Endothelial cell of umbilical vein (primary cell): Measurements from ENCODE around the gene RETSAT. TPM values are rescaled to one million over a fixed set of nuclear protein-coding genes. Genes with fewer than 3 reads are reported as not detected.

Source experiments
- BruUV-seq: library from RNA; stranded (reverse); fragments of 400-500 nt; replicated peaks from 2 replicates; lab custom pipeline; 2021; lab: Mats Ljungman, UMichigan
- CTCF ChIA-PET: fragments of 300-600, 350-600 bp; sonication (Branson Sonifier 250); formaldehyde crosslinking; loops from one replicate; lab custom pipeline; 2021; ENCODE audit warnings: antibody characterized with exemption, inconsistent platforms; lab: Charles Lee
- POLR2A ChIA-PET: fragments of 300-600, 350-600 bp; sonication (Branson Sonifier 250); formaldehyde crosslinking; loops from one replicate; lab custom pipeline; 2021; ENCODE audit warnings: antibody characterized with exemption, inconsistent platforms; lab: Charles Lee
- DNase-seq: peaks from one replicate; pipeline ENCODE4 v3.0.0-alpha.2; 2011; ENCODE audit warnings: low read depth, low spot score
- FAIRE-seq: peaks from 2 replicates; lab custom pipeline; 2011; peaks lifted over from hg19 to GRCh38; lab: Jason Lieb, UNC
- H2AFZ ChIP-seq: 2 replicates; pipeline ENCODE4 v1.6.0; 2012; ENCODE audit warnings: low read depth, low read length, control low read depth, inconsistent platforms
- H3K27ac ChIP-seq: 2 replicates; pipeline ENCODE4 v1.5.1; 2011; ENCODE audit warnings: low read depth, mild to moderate bottlenecking, control low read depth, low read length, moderate library complexity; ENCODE audit not compliant: insufficient read depth
- H3K27me3 ChIP-seq, 2 experiments: 2 replicates each; pipeline versions ENCODE4 v1.6.0 to v1.6.1; 2011; ENCODE audit warnings: low read length in 2 of 2, mixed read lengths in 1 of 2; ENCODE audit not compliant: control insufficient read depth in 2 of 2, insufficient read depth in 2 of 2
- H3K36me3 ChIP-seq, 2 experiments: 2 replicates in 1 of 2; 3 replicates in 1 of 2; pipeline ENCODE4 v1.5.1; 2011; ENCODE audit warnings: low read length in 2 of 2, mild to moderate bottlenecking in 1 of 2, moderate library complexity in 1 of 2; ENCODE audit not compliant: control insufficient read depth in 2 of 2, insufficient read depth in 2 of 2; ENCODE audit errors: extremely low read depth in 1 of 2
- H3K4me1 ChIP-seq: 3 replicates; pipeline ENCODE4 v1.5.1; 2011; ENCODE audit warnings: mild to moderate bottlenecking, low read length; ENCODE audit not compliant: control insufficient read depth, insufficient read depth; ENCODE audit errors: extremely low read depth
- H3K4me2 ChIP-seq: 2 replicates; pipeline ENCODE4 v1.6.1; 2011; ENCODE audit warnings: low read length, control low read depth, mixed read lengths; ENCODE audit not compliant: insufficient read depth
- H3K4me3 ChIP-seq, 3 experiments: fragments of 200-600 bp in 1 of 3; sonication (generic), shearing (Covaris generic) in 1 of 3; replicated peaks in 1 of 3; 2 replicates each; pipeline ENCODE4 v1.5.1; 2011 to 2016; ENCODE audit warnings: control low read depth in 3 of 3, low read length in 3 of 3, mild to moderate bottlenecking in 2 of 3, inconsistent platforms in 1 of 3, low read depth in 1 of 3, moderate library complexity in 1 of 3; ENCODE audit not compliant: insufficient read depth in 1 of 3
- H3K79me2 ChIP-seq: 2 replicates; pipeline ENCODE4 v1.6.0; 2012; ENCODE audit warnings: low read length, inconsistent platforms; ENCODE audit not compliant: control insufficient read depth, insufficient read depth
- H3K9ac ChIP-seq: replicated peaks from 2 replicates; pipeline ENCODE3; 2011; ENCODE audit warnings: low read length, control low read depth; ENCODE audit not compliant: insufficient read depth; ENCODE audit errors: extremely low read depth
- H3K9me1 ChIP-seq: replicated peaks from 3 replicates; pipeline ENCODE4 v1.6.0; 2011; ENCODE audit warnings: mild to moderate bottlenecking, low read length; ENCODE audit not compliant: control insufficient read depth, insufficient read depth; ENCODE audit errors: extremely low read depth
- H3K9me3 ChIP-seq: replicated peaks from 2 replicates; pipeline ENCODE4 v1.5.1; 2012; ENCODE audit warnings: low read length, inconsistent platforms; ENCODE audit not compliant: control insufficient read depth, insufficient read depth
- H4K20me1 ChIP-seq: replicated peaks from 2 replicates; pipeline ENCODE3; 2011; ENCODE audit warnings: mild to moderate bottlenecking, low read length; ENCODE audit not compliant: control insufficient read depth, insufficient read depth; ENCODE audit errors: extremely low read depth
- GATA2 ChIP-seq: IDR thresholded peaks from 2 replicates; pipeline ENCODE4 v1.7.0; 2011; ENCODE audit warnings: low read depth, mild to moderate bottlenecking, moderate library complexity, mixed read lengths, low read length; ENCODE audit not compliant: insufficient read length, insufficient read depth
- JUN ChIP-seq: IDR thresholded peaks from 2 replicates; pipeline ENCODE4 v1.6.1; 2011; ENCODE audit warnings: borderline replicate concordance, low read depth; ENCODE audit not compliant: insufficient read length, insufficient read depth
- POLR2A ChIP-seq: IDR thresholded peaks from 2 replicates; pipeline ENCODE4 v1.6.1; 2012; ENCODE audit warnings: low read depth, mild to moderate bottlenecking, control low read depth, low read length
- POLR2AphosphoS5 ChIP-seq: IDR thresholded peaks from 2 replicates; pipeline ENCODE4 v1.6.1; 2012; ENCODE audit warnings: low read depth, mild to moderate bottlenecking, control low read depth, low read length, moderate library complexity; ENCODE audit not compliant: insufficient read depth
- dilution Hi-C: fragments of 300-500 bp; cut with MboI; formaldehyde crosslinking; loops from one replicate; pipeline ENCODE4 v1.15.0; 2019; ENCODE audit warnings: low sequenced_read_pairs; ENCODE audit not compliant: extremely low pct_ligation_motif_present
- intact Hi-C: fragments of 100-400 bp; cut with micrococcal nuclease; formaldehyde crosslinking; loops from one replicate; pipeline ENCODE4 v1.10.0; 2022
- polyA plus RNA-seq, 4 experiments: library from polyadenylated mRNA; depleted of rRNA in 3 of 4; stranded (reverse) in 3 of 4; unstranded in 1 of 4; fragments of >200 nt; gene quantifications; 2 replicates each; pipeline versions ENCODE4 v1.2.1 to v1.2.3, GENCODE V29; 2011 to 2012; ENCODE audit warnings: missing spikeins in 1 of 4
- total RNA-seq: library from RNA; stranded (reverse); gene quantifications from 2 replicates; pipeline ENCODE4 v1.2.3, GENCODE V29; 2021

Gene RETSAT
- total and polyA plus RNA-seq, 2 donors (not counting 3 experiments of a cell fraction or from before 2014, with no cell fraction given), result 43.8 to 59.1 TPM

DNA sequence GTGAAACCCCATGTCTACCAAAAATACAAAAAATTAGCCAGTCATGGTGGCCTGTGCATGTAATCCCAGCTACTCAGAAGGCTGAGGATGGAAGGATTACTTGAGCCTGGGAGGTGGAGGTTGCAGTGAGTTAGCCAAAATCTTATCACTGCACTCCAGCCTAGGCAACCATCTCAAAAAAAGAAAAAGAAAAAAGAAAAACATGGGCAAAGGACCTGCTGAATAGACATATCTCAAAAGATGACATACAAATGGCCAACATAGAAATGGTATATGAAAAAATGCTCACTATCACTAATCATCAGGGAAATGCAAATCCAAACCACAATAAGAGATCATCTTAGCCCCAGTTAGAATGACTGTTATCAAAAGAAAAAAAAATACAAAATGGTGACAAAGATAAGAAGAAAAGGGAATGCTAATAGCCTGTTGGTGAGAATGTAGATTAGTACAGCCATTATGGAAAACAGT, 25.1 kb downstream of the RETSAT start:
- H3K9me1 ChIP-seq, result no peaks in the 10 kb centered on the region
- CTCF ChIA-PET, result no interaction called here

DNA sequence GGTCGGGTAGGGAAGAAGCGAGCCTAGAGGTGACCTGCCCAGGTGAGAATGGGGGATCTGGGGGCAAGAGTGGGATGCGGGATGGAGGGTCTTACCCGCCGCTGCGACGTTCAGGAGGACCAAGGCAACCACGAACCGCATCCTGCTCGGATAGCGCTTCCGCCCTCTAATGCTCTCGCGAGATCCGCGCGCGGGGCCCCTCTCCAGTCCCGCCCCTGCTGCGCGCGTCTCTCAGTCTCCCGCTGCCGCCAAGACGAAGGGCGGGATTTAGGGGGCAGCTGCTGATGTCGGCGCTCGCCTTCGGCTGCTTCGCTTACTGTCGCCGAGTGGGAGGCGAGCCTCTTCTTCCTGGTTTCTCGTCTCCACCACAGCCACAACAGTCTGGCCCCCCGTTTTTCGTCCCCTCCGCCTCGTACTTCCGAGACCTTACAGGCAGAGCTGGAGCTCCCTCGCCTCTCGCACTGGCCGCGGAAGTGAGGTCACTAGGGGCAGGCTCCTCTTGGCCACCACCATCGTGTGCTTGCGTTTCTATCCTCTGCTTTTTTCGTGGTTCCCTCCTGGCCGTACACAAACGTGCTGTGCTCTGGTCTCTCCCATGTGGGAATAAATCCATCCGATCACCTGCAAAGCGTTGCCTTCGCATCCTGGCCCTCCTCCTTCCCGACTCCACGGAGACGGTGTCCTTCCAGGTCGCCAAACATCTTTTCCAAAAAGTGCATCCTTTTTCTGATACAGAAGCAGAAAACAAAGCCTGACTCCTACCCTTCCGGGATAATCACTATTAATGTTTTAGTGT, 26.3 kb downstream of the RETSAT start, which contains the start of gene TGOLN2:
Gene TGOLN2 (minus strand): TSS at position 168 of the 796 bp plus-strand sequence. CDS start 27 bp downstream, at position 141.
- Histone ChIP-seq H3K27ac (peak within 1 kb of the TSS; percentile 86), H3K9me3 (no peaks in the 10 kb centered on the region), H2AFZ (peak within 1 kb of the TSS; percentile 91), H3K9me1 (no peaks in the 10 kb centered on the region), H3K36me3 (peaks cover 8 to 9% of the 10 kb centered on the region in 2 experiments), H3K4me3 (peak within 1 kb of the TSS; percentile 80 to 94 (median 82)), H3K4me1 (peaks cover 29% of the 10 kb centered on the region), H4K20me1 (peaks cover 4% of the 10 kb centered on the region), H3K79me2 (peaks cover 44% of the 10 kb centered on the region), H3K9ac (peak within 1 kb of the TSS; percentile 98), H3K27me3 (no peaks in the 10 kb centered on the region), H3K4me2 (peak within 1 kb of the TSS; percentile 99)
- peak; percentile 83 for FAIRE-seq
- peak; percentile 91 for DNase-seq
- CTCF ChIA-PET, result interaction anchor here (0.6 to 1.9 kb wide), 5 partner anchors 8 to 236 kb away, joined by 3 to 5 read pairs (median 3); partner anchors contain the start of genes ELMOD3 and RETSAT
- intact Hi-C loops (loop anchor here (1.0 to 5.0 kb wide), 3 partner anchors 26 to 224 kb away; partner anchors contain the start of genes ELMOD3, MAT2A and RETSAT), dilution Hi-C loops (no loop called here)
- BruUV-seq, result TSS peak; percentile 94
- no peak for TF ChIP-seq JUN
- peak; percentile 99 for TF ChIP-seq POLR2AphosphoS5
- TF ChIP-seq POLR2A, result peak; percentile 99
- POLR2A ChIA-PET, result interaction anchor here (0.7 to 1.5 kb wide), 5 partner anchors 26 to 288 kb away, joined by 6 to 8 read pairs (median 7); partner anchors contain the start of genes ELMOD3, MAT2A, RETSAT and USP39

More for the DNA sequence above, 25.1 kb downstream of the RETSAT start:
- FAIRE-seq (no peak), DNase-seq (no peak)
- Histone ChIP-seq H3K27me3 (no peaks in the 10 kb centered on the region), H2AFZ (no peak overlapping the region), H3K9ac (no peak overlapping the region), H3K4me1 (peaks cover 29% of the 10 kb centered on the region), H3K4me3 (no peak overlapping the region), H3K36me3 (peaks cover 3 to 9% of the 10 kb centered on the region in 2 experiments), H3K27ac (no peak overlapping the region), H3K9me3 (no peaks in the 10 kb centered on the region), H4K20me1 (peaks cover 4% of the 10 kb centered on the region), H3K4me2 (no peak overlapping the region), H3K79me2 (peaks cover 36% of the 10 kb centered on the region)
- intact Hi-C loops, result loop anchor here (5.0 kb wide), 1 partner anchor 208 kb away; the partner anchor contains the start of gene MAT2A
- dilution Hi-C loops, result no loop called here
- BruUV-seq, result no TSS peak
- POLR2A ChIA-PET, result no interaction called here
- TF ChIP-seq POLR2AphosphoS5 (no peak), GATA2 (no peak)
